SH-SY5Y (cell line): ENCODE results near the gene COBLL1.

Source experiments
- GATA2 ChIP-seq: IDR thresholded peaks from 2 replicates; pipeline ENCODE4 v1.6.1; 2011; ENCODE audit warnings: mild to moderate bottlenecking, low read depth, low read length
- GATA3 ChIP-seq: IDR thresholded peaks from 2 replicates; pipeline ENCODE4 v1.6.1; 2011; ENCODE audit warnings: low read depth, mild to moderate bottlenecking, low read length, moderate library complexity

GRCh38 chr2:164657129-164657528 is 184.5 kb downstream of the COBLL1 start:
- TF ChIP-seq GATA3 (no peak), GATA2 (no peak)
